ENCODE results near the gene SLC7A10. TPM values are rescaled to one million over a fixed set of nuclear protein-coding genes. Genes with fewer than 3 reads are reported as not detected.

Gene SLC7A10
- total RNA-seq, 1 experiment from 2014 or later, result not detected

- ChIA-PET POLR2A (interaction anchor here (2.2 kb wide), 1 partner anchor 13 kb away, joined by 14 read pairs; no protein-coding TSS in a partner anchor), CTCF (interaction anchor here (0.7 to 1.2 kb wide), 2 partner anchors 11 to 15 kb away, joined by 3 to 4 read pairs; no protein-coding TSS in a partner anchor)
- intact Hi-C loops (cut with micrococcal nuclease), result no loop called here
- Mint-ChIP-seq H3K4me1 (ENCODE audit: insufficient read depth, unreplicated experiment) (no peaks in the 10 kb centered on the region), H3K9me3 (ENCODE audit: unreplicated experiment) (peaks cover 9% of the 10 kb centered on the region), H3K27ac (ENCODE audit: low read depth, unreplicated experiment) (no peak overlapping the region), H3K27me3 (ENCODE audit: insufficient read depth, unreplicated experiment) (no peaks in the 10 kb centered on the region), H3K36me3 (ENCODE audit: insufficient read depth, unreplicated experiment) (no peaks in the 10 kb centered on the region), H3K4me3 (ENCODE audit: unreplicated experiment) (no peak overlapping the region)
- DNase-seq (ENCODE audit: unreplicated experiment), result no peak
- no TSS peak for BruUV-seq (replicated peaks)
- TF ChIP-seq CTCF (IDR thresholded peaks at IDR 0.05; ENCODE audit: unreplicated experiment), result no peak
Measured at GRCh38 chr19:33163481-33163880, 62.2 kb downstream of the SLC7A10 start.

GRCh38 chr19:33161201-33161600, 64.4 kb downstream of the SLC7A10 start:
- H3K27me3 Mint-ChIP-seq (ENCODE audit: insufficient read depth, unreplicated experiment), result no peaks in the 10 kb centered on the region
- POLR2A ChIA-PET, result interaction anchor here (1.3 to 1.4 kb wide), 2 partner anchors 11 to 15 kb away, joined by 4 to 5 read pairs; no protein-coding TSS in a partner anchor
- H3K27ac Mint-ChIP-seq (ENCODE audit: low read depth, unreplicated experiment), result no peak overlapping the region
- no TSS peak for BruUV-seq (replicated peaks)
- no peak overlapping the region for H3K4me3 Mint-ChIP-seq (ENCODE audit: unreplicated experiment)
- no peaks in the 10 kb centered on the region for H3K4me1 Mint-ChIP-seq (ENCODE audit: insufficient read depth, unreplicated experiment)
- DNase-seq (ENCODE audit: unreplicated experiment), result no peak
- CTCF ChIA-PET, result interaction anchor here (0.6 to 4.4 kb wide), 2 partner anchors 17 to 725 kb away, joined by 3 to 19 read pairs; no protein-coding TSS in a partner anchor
- H3K36me3 Mint-ChIP-seq (ENCODE audit: insufficient read depth, unreplicated experiment), result no peaks in the 10 kb centered on the region
- TF ChIP-seq CTCF (IDR thresholded peaks at IDR 0.05; ENCODE audit: unreplicated experiment), result no peak
- no peaks in the 10 kb centered on the region for H3K9me3 Mint-ChIP-seq (ENCODE audit: unreplicated experiment)
- intact Hi-C loops (cut with micrococcal nuclease), result no loop called here

GRCh38 chr19:33159893-33160292, 65.8 kb downstream of the SLC7A10 start:
- H3K27me3 Mint-ChIP-seq (ENCODE audit: insufficient read depth, unreplicated experiment), result no peaks in the 10 kb centered on the region
- no peak for TF ChIP-seq CTCF (IDR thresholded peaks at IDR 0.05; ENCODE audit: unreplicated experiment)
- H3K9me3 Mint-ChIP-seq (ENCODE audit: unreplicated experiment), result no peaks in the 10 kb centered on the region
- no peaks in the 10 kb centered on the region for H3K36me3 Mint-ChIP-seq (ENCODE audit: insufficient read depth, unreplicated experiment)
- BruUV-seq (replicated peaks), result no TSS peak
- POLR2A ChIA-PET, result interaction anchor here (2.5 kb wide), 1 partner anchor 17 kb away, joined by 13 read pairs; no protein-coding TSS in a partner anchor
- H3K4me3 Mint-ChIP-seq (ENCODE audit: unreplicated experiment), result no peak overlapping the region
- CTCF ChIA-PET, result interaction anchor here (0.6 to 4.4 kb wide), 7 partner anchors 12 to 1098 kb away, joined by 3 to 19 read pairs (median 3); no protein-coding TSS in a partner anchor
- intact Hi-C loops (cut with micrococcal nuclease), result no loop called here
- no peak overlapping the region for H3K27ac Mint-ChIP-seq (ENCODE audit: low read depth, unreplicated experiment)
- DNase-seq (ENCODE audit: unreplicated experiment), result no peak
- H3K4me1 Mint-ChIP-seq (ENCODE audit: insufficient read depth, unreplicated experiment), result no peaks in the 10 kb centered on the region

- DNase-seq (ENCODE audit: unreplicated experiment), result no peak
- Mint-ChIP-seq H3K4me1 (ENCODE audit: insufficient read depth, unreplicated experiment) (no peaks in the 10 kb centered on the region), H3K9me3 (ENCODE audit: unreplicated experiment) (no peaks in the 10 kb centered on the region), H3K27me3 (ENCODE audit: insufficient read depth, unreplicated experiment) (no peaks in the 10 kb centered on the region), H3K36me3 (ENCODE audit: insufficient read depth, unreplicated experiment) (no peaks in the 10 kb centered on the region), H3K27ac (ENCODE audit: low read depth, unreplicated experiment) (no peak overlapping the region), H3K4me3 (ENCODE audit: unreplicated experiment) (no peak overlapping the region)
- ChIA-PET POLR2A (interaction anchor here (0.7 to 2.5 kb wide), 2 partner anchors 17 to 638 kb away, joined by 5 to 13 read pairs; no protein-coding TSS in a partner anchor), CTCF (interaction anchor here (4.4 kb wide), 1 partner anchor 15 kb away, joined by 19 read pairs; no protein-coding TSS in a partner anchor)
- intact Hi-C loops (cut with micrococcal nuclease), result no loop called here
- no TSS peak for BruUV-seq (replicated peaks)
- TF ChIP-seq CTCF (IDR thresholded peaks at IDR 0.05; ENCODE audit: unreplicated experiment), result no peak
Measured at GRCh38 chr19:33159149-33159548, 66.5 kb downstream of the SLC7A10 start.

Other genes starting within 250 kb of the SLC7A10 start
- gene RHPN2, start 161.0 kb downstream of the SLC7A10 start, total RNA-seq (2022), result 4.9 and 5.5 TPM in 2 replicates
- 5.1 and 6.6 TPM in 2 replicates for gene GPATCH1, start 144.7 kb downstream of the SLC7A10 start, total RNA-seq (2022)
- gene WDR88, start 93.7 kb downstream of the SLC7A10 start, total RNA-seq (2022), result not detected in 2 replicates
- gene LRP3, start 31.5 kb downstream of the SLC7A10 start, total RNA-seq (2022), result 7.7 and 9.5 TPM in 2 replicates
- 4.7 and 6.2 TPM in 2 replicates for gene CEBPA, start 76.7 kb upstream of the SLC7A10 start, total RNA-seq (2022)
- gene CEBPG, start 147.9 kb upstream of the SLC7A10 start, total RNA-seq (2022), result 78.5 and 91.3 TPM in 2 replicates